GM19455 (cell line): ENCODE measurements around the gene ELMO3.

ENCODE experiments used
- ATAC-seq: cut with Tn5 transposase; IDR thresholded peaks from one replicate; pipeline ENCODE4 v1.9.1; 2021; ENCODE audit not compliant: unreplicated experiment

The ELMO3 gene

DNA sequence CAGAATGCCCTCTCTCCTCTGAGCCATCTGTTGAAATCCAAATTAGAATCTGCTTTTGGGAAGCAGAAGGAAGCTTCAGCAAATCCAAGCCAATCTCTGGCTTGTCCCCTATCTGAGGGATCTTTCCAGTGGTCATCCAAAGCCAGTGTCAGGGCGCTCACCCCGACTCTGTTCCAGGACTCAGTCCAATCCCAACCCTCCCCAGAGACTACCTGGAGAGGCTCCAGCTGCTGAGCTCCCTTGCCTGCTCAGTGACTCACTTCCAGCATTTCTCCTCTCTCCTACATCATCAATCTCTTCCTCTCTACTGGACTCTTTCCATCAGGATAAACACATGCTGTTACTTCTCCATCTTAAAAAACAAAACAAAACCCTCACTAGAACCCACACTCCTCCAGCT is 17.6 kb upstream of the ELMO3 start:
- no peak for ATAC-seq

DNA sequence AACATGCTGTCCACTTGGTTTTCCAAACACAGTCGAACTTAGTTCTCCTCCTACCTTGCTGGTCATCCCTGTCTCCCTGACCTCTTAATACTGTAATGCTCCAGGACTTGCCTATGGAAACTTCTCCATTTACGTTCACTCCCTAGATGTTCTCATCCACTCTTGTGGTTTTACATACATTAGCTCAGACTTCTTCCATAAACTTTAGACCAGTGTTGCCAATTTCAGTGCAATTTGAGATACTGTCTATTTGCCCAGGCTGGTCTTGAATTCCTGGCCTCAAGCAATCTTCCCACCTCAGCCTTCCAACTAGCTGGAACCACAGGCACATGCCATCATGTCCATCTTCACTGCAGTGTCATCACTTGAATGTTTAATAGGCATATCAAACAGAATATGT is 16.6 kb upstream of the ELMO3 start:
- ATAC-seq: no peak

DNA sequence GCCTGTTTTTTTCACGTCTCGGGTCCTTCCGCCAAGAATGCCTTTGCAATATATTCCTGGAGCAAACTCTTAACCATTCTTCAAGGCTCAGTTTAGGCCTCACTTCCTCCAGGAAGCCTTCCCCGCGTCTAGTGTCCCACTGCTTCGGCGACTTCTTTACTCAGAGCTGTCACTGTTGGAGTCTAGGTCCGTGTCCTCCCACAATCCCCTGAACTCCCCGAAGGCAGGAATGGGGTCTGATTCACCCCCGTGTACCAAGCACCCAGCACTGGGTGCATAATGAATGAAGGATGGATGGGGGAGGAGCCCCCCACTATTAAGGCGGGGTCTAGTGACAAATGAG is 15.7 kb upstream of the ELMO3 start:
- no peak for ATAC-seq

DNA sequence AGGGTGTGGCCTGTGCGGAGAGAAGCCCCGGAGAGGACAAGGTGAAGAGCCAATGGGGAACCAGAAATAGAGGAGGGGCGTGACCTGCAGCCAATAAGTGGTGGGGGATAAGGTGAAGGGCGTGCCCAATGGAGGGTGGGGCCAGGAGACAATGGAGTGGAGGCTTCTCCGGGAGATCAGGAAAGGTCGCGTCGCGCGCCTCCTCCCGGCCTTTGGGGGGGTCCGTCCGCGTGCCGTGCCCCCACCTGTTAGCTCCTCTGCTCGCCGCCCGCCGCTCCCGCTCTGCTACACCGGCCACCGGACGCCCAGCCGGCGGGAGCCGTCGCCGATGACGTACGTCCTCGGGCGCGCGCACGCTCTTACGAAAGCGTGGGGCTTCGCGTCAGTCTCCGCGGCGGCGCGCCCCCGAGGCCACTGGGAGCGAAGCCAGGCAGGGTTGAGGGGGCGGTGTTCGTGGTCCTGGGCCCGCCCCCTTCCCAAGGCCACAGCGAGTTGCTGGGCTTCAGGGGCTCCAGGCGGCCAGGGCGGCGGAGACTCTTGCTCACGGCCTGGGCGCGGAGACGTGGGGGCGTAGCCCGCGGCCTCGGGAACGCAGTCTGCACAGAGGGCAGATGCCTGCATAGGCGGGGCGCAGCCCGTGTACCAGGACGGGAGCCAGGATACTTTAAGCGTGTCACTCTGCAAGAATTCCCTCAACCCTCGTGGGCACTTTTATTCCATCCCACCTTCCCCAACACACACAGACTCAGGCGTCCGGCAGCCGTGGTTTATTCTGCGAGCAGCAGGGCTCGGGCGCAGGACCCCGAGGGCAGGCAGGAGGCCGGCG is 15.1 kb upstream of the ELMO3 start, which contains the start of gene MATCAP1:
MATCAP1 (minus strand) TSS at position 337 of the 826 bp plus-strand sequence. CDS start 3,353 bp downstream, outside the sequence.
- ATAC-seq: peak; percentile 88

DNA sequence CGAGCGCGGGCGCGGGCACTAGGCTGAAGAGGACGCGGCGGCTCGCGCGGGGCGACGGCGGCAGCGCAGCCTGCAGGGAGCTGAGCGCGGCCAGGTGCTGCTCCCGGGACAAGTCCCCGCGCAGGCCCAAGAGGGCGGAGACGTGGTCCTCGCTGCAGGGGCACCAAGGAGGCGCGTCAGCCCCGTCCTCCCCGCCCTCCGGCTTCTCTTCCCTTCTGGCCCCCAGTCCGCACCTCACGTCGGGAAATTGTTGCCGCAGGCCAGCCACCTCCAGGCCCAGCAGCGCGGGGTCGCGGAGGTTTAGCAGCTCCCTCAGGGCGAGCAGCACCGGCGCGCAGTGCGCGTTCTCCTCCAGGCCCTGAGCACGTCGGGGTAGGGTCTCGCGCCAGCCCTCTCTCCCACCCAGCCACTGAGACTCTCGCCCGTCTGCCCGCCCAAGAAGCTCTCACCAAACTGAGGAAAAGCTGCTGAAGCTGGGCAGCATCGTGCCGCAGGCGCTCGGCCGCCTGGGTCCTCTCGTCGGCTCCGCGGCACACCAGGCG is 14.4 kb upstream of the ELMO3 start:
- no peak for ATAC-seq

DNA sequence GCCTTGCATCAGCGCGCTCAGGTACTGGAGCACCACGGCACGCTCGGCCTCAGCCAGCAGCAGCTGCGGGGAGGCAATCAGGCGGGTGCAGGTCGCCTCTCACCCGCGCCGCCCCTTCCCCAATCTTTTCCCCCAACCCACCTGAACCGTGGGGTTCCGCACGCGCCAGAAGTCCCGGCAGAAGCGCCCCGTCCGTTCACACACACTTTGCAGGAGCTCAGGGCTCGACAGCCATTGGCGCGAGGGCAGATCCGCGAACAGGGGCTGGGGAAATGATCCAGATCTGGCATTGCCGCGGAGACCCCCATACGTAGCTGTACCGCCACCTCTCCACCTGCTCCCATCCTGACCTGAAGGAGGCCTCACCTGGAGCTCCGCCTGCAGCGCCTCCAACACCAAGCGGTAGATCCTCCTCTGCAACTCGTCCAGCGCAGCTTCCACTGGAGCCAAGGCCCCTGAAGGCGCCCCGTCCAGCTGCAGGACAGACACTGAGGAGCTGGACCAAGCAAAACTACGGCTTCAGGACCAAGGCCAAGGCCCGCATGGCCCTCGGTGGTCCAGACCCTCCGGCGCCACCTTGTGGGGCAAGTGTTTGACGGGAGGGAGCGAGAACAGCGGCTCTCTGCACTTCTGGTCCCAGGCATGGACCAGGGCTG is 13.8 kb upstream of the ELMO3 start:
- no peak for ATAC-seq

DNA sequence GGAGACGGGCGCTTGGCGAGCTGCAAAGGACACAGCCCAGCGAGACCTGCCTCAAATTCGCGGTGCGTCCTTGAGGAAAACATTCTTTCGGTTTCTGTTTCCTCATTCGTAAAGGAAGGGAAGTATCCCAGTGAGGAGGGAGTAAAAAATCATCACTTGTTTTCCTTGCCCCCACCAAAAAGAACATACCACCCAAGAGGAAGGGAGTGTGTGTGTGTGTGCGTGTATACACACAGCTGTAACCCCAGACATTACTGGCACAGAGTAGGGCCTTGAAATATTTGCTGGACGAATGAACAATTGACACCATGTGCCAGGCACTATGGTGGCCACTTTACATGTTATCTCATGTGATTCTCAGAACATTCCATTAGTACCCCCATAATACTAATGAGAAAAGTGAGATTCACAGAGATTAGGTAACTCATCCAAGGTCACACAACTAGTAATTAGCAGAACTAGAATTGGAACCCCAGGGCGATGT is 13.2 kb upstream of the ELMO3 start:
- no peak for ATAC-seq

DNA sequence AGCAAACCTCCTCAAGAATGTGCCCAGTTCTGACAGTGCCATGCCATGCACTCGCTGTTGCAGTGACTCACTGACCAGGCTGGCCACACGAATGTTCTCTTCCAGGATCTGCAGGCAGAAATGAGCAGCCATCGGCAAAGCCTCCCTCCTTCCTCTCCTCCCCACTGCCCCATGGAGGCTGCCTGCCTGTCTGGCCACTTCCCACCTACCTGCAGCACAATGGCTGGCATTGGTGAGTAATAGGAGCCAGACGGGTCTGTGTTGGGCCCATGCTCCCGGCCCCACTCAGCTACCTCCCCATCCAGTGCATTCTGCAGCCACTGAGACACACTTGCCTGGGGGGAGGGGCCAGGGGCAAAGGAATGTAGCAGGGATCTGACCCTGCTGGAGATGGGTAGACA is 12.4 kb upstream of the ELMO3 start:
- no peak for ATAC-seq

DNA sequence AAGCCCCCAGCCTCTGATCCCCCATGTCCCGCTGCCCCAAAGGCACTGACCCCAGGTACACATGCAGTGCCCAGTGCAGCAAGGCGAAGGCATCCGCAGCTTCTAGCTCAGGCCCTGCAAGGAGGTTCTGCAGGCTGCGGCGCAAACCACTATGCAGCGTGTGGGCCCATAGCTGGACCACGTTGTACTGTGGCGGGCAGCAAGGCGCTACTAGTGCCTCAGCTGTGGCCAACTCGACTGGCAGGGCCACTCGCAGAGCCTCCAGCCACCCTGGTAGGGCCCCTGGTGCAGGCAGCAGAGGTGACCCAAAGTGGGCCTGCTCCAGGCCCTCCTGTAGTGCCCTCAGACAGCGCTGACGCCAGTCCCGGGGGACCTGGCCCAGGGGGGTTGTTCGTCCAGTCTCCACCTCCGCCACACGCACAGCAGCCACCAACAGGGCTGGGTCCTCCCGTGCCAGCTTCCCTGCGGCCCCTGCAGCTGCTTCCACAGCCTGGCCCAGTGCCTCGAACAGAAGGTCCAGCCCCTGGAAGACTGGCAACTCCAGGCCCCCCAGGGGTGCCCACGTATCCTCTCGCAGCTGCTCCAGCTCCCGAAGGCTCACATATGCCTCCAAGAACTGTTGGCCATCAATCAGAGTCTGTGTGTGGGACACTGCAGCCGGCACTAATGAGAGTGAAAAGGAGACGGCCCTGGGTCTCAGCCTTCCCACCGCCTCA is 11.6 kb upstream of the ELMO3 start:
- no peak for ATAC-seq

DNA sequence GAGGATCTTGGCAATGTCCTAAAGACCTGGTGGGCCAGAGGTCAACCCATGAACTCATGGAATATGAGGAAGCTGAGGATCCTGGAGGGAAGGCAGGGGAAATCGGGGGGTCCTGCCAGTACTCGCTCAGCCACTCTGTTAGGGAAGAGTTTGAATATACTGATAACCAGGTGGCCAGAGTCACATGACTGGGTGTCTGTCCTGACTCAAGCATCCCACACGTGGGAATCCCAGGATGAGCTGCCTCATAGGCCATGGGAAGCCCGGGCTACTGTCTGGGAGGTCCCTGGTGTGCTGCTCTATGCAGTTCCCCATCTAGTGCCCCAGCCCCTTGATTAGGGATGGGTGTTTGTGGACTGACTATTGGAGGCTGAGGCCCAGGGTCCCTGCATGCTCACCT is 10.6 kb upstream of the ELMO3 start:
- ATAC-seq: no peak

DNA sequence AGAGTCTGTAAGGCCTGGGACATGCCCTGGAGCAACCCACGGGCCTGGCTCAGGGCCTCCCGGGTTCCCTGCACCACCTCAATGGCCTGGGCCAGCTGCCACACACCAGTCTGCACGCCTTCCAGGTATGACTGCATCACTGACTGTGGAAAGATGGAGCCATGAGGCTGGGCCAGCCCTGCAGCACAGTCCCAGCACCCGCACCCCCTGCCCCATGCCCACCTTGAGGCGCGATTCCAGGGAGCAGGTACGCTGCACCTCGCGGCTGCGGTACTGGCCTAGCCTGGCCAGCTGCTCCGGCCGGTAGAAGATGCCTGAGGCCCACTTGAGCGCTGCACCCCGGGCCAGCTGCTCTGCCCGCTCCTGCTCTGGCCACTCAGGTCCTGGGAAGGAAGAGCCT is 10.1 kb upstream of the ELMO3 start:
- ATAC-seq: no peak

DNA sequence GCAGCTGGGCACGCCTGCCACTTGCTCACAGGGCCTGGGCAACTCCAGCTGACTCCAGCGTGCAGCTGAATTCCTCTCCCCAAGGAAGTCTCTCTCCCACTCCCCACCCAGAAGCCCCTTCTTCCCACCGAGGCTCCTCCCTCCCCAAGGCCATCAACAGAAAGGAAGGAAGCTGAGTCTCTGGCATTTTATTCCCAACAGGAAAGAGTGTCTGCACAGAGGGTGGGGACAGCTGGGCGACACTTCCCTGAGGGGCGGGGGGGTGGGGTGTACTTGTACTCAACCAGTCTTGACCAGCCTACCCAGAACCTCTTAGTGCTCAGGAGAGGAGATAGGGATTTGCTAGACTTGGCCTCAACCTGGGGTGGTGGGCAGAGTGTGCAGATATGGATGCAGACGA is 8.9 kb upstream of the ELMO3 start, which contains the start of gene EXOC3L1:
EXOC3L1 (minus strand) TSS at position 96 of the 400 bp plus-strand sequence. CDS start 460 bp downstream, outside the sequence.
- no peak for ATAC-seq

DNA sequence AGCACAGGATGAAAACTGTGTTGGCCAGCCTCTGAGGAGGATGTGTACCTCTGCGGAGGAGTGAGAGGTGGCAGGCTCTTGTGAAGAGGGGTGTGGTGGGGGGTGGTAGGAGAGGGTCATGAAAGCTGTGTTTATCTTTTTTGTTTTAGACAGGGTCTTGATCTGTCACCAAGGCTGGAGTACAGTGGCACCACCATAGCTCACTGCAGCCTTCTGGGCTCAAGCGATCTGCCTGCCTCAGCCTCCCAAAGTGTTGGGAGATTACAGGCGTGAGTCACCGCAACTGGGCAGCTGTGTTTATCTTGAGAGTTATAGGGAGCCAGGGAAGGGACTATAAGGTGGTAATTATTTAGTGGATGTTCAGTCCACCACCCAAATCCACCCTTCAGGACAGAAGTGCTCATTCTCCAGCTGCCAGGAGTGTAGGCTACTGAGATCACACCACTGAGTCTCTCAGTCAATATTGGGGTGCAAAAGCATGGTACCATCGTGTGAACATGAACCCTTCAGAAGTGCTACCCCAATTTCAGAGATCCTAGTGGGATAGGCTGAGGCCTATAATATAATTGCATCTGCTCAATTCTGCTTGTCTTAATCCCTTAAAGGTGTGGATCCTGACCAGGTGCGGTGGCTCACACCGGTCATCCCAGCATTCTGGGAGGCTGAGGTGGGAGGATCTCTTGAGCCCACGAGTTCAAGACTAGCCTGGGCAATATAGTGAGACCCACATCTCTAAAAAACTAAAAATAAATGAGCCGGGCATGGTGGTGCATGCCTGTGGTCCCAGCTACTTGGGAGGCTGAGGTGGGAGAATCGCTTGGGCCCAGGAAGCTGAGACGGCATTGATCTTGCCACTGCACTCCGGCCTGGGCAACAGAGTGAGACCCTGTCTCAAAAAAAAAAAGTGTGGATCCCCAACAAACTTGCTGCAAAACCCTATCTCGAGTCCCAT is 8.2 kb upstream of the ELMO3 start:
- no peak for ATAC-seq

DNA sequence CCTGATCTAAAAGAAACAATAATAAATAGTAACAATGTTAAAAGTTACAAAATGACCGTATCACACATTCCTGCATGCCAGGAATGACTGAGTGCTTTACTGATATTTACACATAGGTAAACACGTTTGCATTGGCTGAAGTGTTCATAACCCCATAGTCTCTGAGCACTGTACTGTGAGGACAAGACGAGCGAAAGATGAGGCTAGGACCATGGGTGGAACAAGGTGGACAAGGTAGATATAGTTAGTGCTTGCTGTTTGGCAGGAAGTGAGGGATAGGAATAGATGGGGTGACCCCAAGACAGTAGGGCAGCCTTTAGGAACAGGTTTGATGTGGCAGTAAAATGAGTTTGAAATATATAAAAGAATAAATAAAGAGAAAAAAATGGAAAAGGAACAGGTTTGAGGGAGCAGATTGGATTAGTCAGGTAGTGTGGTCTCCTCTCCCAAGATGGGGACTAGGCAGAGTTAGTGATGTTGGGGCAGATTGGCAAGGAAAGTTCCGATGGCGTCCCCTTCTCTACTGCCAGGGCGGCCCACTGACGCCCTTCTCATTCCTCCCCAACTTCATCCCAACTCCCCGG is 7.4 kb upstream of the ELMO3 start:
- ATAC-seq: peak; percentile 9

DNA sequence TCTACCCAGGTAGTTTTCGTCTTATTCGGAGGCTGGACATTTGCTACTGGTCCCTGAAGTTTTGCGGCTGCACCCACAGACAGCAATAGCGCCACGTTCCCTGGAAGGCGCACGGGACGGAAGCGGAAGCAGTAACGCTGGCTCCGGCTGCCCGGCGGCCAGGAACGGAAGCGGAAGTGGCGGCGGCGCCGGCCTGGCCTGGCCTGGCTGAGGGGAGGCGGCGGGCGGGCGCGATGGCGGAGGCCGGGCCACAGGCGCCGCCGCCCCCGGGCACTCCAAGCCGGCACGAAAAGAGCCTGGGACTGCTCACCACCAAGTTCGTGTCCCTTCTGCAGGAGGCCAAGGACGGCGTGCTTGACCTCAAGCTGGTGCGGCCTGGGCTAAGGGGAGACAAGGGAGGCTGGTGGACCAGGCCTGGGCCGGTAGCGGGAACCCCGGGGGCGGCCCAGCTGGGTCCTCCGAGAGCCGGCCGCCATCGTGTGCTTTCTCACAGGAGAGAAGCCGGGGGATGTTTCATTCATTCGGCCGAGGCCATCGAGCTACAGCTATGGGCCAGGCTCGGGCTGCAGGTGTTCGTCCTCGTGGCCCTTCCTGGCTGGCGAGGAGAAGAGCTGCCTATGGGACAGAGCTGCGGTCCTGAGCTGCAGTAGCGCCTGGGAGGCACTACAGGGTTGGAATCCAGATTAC is 6.8 kb upstream of the ELMO3 start, which contains the start of gene E2F4:
E2F4 (plus strand) TSS at position 161 of the 687 bp plus-strand sequence; CDS start at position 234, 73 bp downstream.
- peak; percentile 77 for ATAC-seq

DNA sequence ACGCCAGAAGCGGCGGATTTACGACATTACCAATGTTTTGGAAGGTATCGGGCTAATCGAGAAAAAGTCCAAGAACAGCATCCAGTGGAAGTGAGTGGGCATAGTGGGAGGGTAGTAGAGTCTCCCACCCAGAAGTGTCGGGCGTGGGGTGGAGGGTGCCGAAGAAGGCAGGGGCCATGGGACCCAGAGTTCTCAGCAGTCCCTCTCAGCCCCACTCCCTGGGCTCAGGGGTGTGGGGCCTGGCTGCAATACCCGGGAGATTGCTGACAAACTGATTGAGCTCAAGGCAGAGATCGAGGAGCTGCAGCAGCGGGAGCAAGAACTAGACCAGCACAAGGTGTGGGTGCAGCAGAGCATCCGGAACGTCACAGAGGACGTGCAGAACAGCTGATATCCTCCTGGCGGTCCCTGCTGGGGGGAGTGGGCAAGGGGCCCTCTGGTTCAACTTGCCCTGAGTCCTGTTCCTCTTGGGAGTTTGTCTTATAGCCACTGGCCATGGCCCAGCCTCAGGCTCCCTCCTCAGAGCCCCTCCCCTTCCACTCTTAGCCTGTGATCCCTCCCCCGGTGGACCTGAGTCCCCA is 6.1 kb upstream of the ELMO3 start:
- ATAC-seq: no peak

DNA sequence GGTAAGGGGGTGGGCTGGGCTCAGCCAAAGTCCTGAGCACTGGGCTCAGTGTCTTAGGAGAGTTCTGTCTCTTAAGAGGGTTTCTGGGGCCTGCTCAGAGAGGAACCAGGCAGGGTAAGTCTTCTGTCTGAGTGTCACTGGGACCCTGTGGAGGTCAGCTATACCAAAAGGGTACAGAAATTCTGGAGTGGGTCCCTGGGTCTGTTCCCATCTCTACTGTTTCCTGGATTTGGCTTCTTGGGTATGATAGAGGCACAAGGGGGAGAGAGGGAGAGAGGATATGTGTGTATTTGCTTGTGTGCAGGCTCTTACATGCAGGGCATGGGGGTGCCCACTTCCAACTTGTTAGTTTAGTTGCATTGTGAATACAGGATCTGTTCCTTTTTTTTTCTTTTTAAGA is 5.4 kb upstream of the ELMO3 start:
- ATAC-seq: no peak

DNA sequence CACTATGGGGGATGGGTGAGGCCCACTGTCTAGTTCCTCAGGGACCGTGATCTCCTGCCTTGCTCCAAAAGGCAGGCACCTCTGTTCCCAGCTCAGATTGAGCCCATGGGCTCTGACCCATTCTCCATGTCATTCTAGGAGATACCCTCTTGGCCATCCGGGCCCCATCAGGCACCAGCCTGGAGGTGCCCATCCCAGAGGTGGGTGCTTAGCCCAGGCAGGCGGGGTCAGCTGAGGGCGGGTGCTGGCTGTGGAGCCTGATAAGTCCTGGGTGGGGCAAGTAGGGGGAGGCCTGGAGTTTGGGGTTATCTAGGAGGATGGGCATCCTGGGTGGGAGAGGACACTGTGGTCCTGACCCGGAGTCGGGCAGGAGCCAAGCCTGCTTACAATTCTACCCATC is 4.7 kb upstream of the ELMO3 start:
- ATAC-seq: no peak

DNA sequence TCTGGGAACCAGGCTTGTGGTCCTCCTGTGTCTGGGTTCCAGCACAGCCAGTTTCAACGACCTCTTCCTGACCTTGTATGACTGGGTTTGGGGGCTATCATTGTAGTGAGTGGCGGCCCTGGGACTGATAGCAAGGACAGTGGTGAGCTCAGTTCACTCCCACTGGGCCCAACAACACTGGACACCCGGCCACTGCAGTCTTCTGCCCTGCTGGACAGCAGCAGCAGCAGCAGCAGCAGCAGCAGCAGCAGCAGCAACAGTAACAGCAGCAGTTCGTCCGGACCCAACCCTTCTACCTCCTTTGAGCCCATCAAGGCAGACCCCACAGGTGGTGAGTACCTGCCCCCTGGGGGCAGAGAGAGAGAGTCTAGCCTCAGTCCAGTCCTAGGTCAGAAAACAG is 3.3 kb upstream of the ELMO3 start:
- no peak for ATAC-seq
